Lower leg skin (tissue), 3 donors: ENCODE measurements around the gene CMTR2.

Experiments used
- POLR2A ChIP-seq, 2 donors: fragments of 450-650 bp; IDR thresholded peaks; one replicate each; pipeline ENCODE4 v1.6.1; 2016 to 2017; ENCODE audit warnings: antibody characterized with exemption in 2 of 2, mild to moderate bottlenecking in 1 of 2, moderate library complexity in 1 of 2
- TF ChIP-seq, protein P1 (sequence below), 3 donors: fragments of 450-650 bp; IDR thresholded peaks; one replicate each; pipeline ENCODE4 v1.5.1; 2016; ENCODE audit warnings: antibody characterized with exemption in 3 of 3, mild to moderate bottlenecking in 3 of 3, moderate library complexity in 2 of 3

- no peak for TF ChIP-seq POLR2A (IDR thresholded peaks at IDR 0.05)
- TF ChIP-seq, protein P1, sequence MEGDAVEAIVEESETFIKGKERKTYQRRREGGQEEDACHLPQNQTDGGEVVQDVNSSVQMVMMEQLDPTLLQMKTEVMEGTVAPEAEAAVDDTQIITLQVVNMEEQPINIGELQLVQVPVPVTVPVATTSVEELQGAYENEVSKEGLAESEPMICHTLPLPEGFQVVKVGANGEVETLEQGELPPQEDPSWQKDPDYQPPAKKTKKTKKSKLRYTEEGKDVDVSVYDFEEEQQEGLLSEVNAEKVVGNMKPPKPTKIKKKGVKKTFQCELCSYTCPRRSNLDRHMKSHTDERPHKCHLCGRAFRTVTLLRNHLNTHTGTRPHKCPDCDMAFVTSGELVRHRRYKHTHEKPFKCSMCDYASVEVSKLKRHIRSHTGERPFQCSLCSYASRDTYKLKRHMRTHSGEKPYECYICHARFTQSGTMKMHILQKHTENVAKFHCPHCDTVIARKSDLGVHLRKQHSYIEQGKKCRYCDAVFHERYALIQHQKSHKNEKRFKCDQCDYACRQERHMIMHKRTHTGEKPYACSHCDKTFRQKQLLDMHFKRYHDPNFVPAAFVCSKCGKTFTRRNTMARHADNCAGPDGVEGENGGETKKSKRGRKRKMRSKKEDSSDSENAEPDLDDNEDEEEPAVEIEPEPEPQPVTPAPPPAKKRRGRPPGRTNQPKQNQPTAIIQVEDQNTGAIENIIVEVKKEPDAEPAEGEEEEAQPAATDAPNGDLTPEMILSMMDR (IDR thresholded peaks at IDR 0.05): no peak
Measured at GRCh38 chr16:71262391-71262790, 26.8 kb downstream of the CMTR2 start.
